GM18868 (cell line): Measurements from ENCODE around the gene HADHB.
"Not testable (repeated sequence)": the region's sequence is repeated elsewhere in the genome, so short reads cannot be mapped to it uniquely, and the experiment has no call there.

ENCODE experiments used
- ATAC-seq: cut with Tn5 transposase; IDR thresholded peaks from one replicate; pipeline ENCODE4 v1.9.1; 2021; ENCODE audit warnings: mild to moderate bottlenecking, moderate library complexity; ENCODE audit not compliant: unreplicated experiment

The HADHB gene

DNA sequence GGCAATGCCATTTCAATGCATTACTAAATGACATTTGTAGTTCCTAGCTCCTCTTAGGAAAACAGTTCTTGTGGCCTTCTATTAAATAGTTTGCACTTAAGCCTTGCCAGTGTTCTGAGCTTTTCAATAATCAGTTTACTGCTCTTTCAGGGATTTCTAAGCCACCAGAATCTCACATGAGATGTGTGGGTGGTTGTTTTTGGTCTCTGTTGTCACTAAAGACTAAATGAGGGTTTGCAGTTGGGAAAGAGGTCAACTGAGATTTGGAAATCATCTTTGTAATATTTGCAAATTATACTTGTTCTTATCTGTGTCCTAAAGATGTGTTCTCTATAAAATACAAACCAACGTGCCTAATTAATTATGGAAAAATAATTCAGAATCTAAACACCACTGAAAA is 45.3 kb downstream of the HADHB start:
- no peak for ATAC-seq

DNA sequence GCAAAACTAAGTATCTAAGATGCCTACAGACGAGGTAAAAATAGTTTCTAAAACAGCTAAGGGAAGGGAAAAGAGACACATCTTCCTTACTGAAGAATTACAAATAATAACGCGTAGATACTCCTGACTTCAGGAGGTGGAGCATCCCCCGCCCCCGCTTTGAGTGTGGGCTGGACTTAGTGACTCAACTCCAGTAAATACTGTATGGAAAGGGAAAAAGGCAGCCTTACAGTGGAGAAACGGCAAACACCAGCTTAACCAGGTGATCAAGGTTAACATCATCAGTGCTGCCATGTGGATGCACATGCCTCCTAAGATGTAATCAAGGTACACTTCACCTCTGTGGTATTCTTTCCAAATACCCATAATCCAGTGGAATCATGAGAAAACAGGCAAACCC is 47.9 kb downstream of the HADHB start:
- no peak for ATAC-seq

DNA sequence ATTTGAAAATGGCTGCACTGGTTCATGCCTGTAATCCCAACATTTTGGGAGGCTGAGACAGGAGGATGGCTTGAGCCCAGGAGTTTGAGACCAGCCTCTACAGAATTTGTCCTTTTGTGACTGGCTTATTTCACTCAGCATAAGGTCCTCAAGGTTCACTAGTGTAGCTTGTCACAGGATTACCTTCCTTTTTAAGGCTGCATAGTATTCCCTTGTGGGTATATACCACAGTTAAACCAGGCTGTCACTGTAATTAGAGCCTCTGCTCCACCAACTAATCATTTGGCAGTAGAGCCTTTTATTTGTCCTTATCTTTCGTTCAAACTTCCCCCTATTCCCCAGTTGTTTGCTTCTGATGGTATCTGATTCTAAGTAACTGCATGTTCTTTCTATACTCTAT is 50.8 kb downstream of the HADHB start:
- ATAC-seq, result no peak

DNA sequence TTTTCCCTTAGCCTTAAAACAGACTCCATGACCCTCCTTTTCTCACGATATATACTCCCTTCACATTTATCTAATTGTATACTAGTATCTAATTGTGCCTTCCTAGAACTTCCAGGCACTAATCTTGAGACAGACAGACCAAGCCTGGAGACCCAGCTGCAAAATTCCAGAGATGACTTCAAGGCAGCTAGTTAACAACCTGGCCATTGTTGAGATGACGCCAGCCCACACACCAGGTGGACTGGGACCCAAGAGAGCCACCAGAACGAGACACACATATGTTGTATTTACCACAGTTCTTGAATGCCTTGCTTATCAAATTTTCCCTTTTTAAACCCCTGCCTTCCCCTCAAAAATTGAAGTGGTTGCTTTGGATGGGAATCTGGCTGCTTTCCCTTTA is 52.3 kb downstream of the HADHB start:
- ATAC-seq, result no peak

DNA sequence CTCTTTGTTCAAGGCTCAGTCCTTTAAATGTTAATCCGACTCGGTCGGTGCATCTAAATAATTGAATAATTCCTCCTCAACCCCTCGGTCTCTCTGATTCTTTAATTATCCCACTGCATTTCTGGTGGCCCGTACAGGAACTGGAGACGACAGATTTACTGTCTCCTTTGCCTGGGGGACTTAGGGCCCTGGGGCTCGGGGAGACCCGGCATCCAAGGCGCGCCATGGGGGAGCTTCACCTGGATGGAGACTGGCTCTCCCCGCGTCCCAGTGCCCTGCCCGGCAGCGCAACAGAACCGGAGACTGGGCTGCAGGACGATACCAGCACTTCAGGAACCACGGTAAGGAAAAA is 53.5 kb downstream of the HADHB start:
- no peak for ATAC-seq

DNA sequence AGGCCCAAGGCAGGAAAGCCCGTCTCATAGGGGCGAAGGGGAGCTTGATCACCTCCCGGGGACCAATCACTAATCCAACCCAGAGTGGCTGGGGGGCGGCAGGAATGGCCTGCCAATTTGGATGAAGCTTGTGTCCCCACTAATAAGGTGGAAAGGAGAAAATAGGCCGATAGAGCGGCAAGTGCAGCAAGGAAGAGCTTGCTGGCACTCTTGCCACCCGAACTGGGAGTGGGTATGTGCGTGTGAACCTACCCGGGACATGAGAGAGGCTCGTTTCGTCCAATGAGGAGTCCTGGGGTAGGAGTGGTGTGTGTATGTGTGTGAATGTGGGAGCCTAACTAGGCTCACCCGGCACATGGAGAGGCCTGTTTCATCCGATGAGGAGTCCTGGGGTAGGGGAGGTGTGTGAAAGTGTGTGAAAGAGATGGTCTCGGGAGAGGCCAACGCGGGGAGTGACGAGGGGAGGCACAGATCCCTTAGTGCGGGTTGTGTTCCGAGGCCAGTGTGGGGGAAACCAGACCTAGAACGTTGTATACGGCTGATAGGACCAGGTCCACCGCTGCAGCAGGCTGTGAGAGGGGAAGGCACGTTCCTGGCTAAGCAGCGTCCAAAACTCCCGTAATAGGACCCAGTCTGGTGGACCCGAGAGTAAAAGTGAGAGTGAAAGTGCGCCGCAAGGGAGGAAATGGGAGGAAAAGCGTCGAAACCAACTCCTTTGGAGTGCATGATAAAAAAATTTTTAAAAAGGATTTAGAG is 54.1 kb downstream of the HADHB start:
- no peak for ATAC-seq

GRCh38 chr2:26299471-26300101 is 54.8 kb downstream of the HADHB start:
- ATAC-seq, result no peak

GRCh38 chr2:26300234-26300925 is 55.6 kb downstream of the HADHB start:
- no peak for ATAC-seq

GRCh38 chr2:26302846-26303245 is 58.1 kb downstream of the HADHB start:
- ATAC-seq, result no peak

DNA sequence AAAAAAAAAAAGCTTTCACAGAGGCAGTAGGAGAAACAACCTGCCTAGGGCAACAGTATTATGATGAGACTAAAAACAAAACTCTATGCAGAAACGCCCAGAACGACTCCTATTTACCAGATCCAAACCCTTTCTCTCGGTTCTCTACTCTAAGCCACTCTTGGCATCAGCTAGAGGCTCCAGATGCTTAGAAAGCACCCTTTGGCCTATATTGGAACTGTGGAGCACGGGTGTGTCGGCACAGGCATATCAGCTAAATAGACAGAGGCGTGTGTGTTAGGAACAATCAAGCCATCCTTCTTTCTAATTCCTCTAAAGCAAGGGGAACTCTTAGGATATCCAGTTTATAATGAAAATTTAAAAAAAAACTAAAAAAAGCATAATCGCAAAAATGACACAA is 60.4 kb downstream of the HADHB start:
- ATAC-seq, result not testable (repeated sequence)

DNA sequence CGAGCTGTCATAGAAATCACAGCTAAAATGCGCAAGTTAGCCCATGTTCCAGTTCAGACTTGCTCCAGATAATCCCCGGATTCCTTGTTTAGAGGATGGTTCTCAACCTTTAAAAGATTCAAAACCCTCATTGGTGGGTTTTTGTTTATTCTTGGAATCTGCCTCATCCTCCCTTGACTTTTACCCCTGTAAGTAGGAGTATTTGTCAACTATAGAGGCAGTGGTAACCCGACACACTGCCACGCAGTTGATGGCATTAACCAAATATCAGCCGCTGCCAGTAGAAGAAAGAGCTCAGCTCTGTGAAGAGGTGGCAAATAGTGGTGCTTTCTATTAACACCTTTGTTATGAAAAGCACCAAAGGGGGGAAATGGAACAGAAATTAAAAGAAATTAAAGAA is 60.8 kb downstream of the HADHB start:
- ATAC-seq, result no peak

GRCh38 chr2:26309921-26310320 is 65.2 kb downstream of the HADHB start:
- no peak for ATAC-seq

DNA sequence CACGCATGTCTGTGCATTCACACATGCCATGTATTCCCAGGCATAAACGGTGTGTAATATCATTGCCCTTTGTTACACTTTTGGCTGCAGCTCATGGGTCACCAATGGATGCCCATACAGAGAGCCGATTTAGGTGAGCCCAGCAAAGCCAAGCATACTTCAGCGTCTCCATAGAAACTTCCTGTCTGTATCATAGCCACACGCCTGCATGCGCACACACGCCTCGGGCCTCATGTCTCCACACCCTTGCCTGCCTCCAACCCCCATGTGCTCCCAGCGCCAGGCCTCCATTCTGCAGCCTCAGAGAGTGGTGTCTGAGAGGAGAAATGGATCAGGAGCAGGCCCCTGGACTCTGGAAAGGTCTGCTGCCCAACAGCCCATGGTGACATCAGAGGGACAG is 67.7 kb downstream of the HADHB start:
- no peak for ATAC-seq

GRCh38 chr2:26313446-26313845 is 68.7 kb downstream of the HADHB start:
- no peak for ATAC-seq

GRCh38 chr2:26314243-26314642 is 69.5 kb downstream of the HADHB start:
- ATAC-seq, result no peak

DNA sequence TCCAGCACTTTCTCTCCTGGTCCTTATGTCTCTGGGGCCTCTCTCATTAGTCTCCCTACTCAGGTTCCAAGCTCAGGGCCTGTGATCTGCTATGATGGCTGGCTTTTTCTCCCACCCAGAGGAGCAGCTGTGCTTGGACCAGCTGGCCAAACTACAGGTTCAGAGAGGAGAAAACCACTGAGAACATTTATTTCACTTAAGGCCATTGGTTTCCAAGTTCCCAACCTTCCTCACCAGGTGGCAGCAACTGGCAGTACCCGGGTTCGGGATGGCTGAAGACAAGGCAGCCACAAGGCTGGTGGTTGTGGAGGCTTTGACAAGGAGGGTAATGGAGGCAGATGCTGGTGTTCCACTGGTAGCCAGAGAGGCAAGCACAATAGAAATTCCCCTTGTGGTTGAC is 71.3 kb downstream of the HADHB start:
- no peak for ATAC-seq

- no peak for ATAC-seq
Observed at GRCh38 chr2:26316845-26317244, 72.1 kb downstream of the HADHB start.

GRCh38 chr2:26317377-26318105 is 72.8 kb downstream of the HADHB start:
- no peak for ATAC-seq

DNA sequence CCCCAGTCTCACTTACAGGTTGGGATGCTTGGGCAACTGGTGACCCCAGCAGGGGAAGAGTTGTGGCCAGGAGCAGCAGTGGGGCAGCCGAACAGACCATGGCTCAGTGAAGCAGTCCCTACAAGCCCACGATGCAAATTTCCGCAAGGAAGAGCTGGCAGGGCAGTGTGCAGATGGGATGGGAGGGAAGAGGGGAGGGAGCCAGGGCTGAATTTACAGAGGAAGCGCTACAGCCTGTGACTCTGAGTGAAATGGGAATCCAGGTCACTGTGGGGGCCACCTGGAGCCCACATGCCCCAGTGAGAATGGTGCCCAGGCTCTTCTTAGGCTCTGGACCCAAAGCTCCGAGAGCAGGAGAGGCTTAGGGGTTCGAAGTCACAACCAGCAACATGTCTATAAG is 74.2 kb downstream of the HADHB start:
- no peak for ATAC-seq

DNA sequence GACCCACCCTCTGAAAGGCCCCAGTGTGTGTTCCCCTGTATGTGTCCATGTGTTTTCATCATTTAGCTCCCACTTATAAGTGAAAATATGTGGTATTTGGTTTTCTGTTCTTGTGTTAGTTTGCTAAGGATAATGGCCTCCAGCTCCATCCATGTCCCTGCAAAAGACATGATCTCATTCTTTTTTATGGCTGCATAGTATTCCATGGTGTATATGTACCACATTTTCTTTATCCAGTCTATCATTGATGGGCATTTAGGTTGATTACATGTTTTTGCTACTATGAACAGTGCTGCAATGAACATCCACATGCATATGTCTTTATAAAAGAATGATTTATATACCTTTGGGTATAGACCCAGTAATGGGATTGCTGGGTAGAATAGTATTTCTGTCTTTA is 79.7 kb downstream of the HADHB start:
- ATAC-seq, result not testable (repeated sequence)

- ATAC-seq, result no peak
Observed at GRCh38 chr2:26324903-26325302, 80.2 kb downstream of the HADHB start.

DNA sequence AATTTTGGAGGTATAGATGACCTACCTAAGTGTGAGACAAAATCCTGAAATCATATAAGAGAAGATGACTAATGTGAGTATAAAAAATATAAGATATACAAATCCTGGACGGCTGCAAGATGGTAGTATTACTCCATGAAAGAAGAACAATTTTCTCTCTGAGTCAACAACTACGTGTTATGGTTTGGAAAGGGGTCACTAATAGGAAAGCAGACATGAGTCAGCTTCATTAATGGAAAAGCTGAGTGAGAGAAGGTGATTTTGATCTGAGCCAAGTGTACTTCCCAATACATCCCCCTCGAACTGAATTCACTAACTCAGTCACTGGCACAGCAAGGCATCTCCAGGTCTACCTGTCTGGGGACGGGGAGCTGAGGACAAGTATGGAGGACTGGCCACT is 81.1 kb downstream of the HADHB start:
- ATAC-seq, result no peak
